HAP-1 (cell line): ENCODE measurements around the gene PLA2G4F.

ENCODE experiments used
- DNase-seq, 2 experiments: peaks; one replicate each; pipeline ENCODE4 v3.0.0-alpha.2; 2016 to 2020; ENCODE audit warnings: low spot score in 2 of 2
- H3K27me3 ChIP-seq: fragments of 250-450 bp; sonication (Bioruptor Pico); 2 replicates; pipeline ENCODE4 v1.5.1; 2020; ENCODE audit warnings: low read depth, mild to moderate bottlenecking, moderate library complexity
- H3K36me3 ChIP-seq: fragments of 250-450 bp; sonication (Bioruptor Pico); replicated peaks from 2 replicates; pipeline ENCODE4 v1.5.1; 2020; ENCODE audit warnings: mild to moderate bottlenecking
- H3K4me1 ChIP-seq: fragments of 250-450 bp; sonication (Bioruptor Pico); 2 replicates; pipeline ENCODE4 v1.5.1; 2020; ENCODE audit warnings: mild to moderate bottlenecking
- H3K4me3 ChIP-seq: fragments of 250-450 bp; sonication (Bioruptor Pico); 2 replicates; pipeline ENCODE4 v1.5.1; 2020; ENCODE audit warnings: mild to moderate bottlenecking, moderate library complexity
- H3K9me3 ChIP-seq: fragments of 250-450 bp; sonication (Bioruptor Pico); 2 replicates; pipeline ENCODE4 v1.5.1; 2020; ENCODE audit warnings: mild to moderate bottlenecking, moderate library complexity
- in situ Hi-C: fragments of 300-500 bp; cut with MboI; formaldehyde crosslinking; loops from 3 replicates; pipeline ENCODE4 v1.14.3; 2020; ENCODE audit warnings: low sequenced_read_pairs, inconsistent platforms, mixed read lengths

PLA2G4F gene

DNA sequence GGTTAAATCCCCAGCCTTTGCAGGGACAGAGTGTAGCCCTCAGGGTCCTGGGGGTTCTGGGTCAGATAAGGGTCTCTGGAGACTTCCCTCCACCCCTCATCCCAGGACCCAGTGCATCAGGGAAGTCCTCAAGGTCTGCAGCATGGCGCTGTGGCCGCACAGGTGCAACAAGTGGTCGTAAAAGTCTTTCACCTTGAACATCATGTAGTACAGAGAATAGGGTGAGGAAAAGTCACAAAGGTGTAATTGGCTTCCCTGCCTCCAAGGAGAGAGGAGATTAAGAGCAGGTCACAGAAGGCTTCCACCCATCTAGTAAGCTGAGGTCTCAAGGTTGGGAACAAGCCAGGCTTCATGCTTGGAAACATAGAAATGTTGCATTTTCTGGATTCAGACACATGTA lies 32.9 kb downstream of the PLA2G4F start:
- no peaks in the 10 kb centered on the region for H3K9me3 ChIP-seq
- H3K4me1 ChIP-seq, result peaks cover 8% of the 10 kb centered on the region
- no peaks in the 10 kb centered on the region for H3K36me3 ChIP-seq
- no peak overlapping the region for H3K4me3 ChIP-seq
- in situ Hi-C loops, result no loop called here
- H3K27me3 ChIP-seq, result no peaks in the 10 kb centered on the region
- no peak for DNase-seq

DNA sequence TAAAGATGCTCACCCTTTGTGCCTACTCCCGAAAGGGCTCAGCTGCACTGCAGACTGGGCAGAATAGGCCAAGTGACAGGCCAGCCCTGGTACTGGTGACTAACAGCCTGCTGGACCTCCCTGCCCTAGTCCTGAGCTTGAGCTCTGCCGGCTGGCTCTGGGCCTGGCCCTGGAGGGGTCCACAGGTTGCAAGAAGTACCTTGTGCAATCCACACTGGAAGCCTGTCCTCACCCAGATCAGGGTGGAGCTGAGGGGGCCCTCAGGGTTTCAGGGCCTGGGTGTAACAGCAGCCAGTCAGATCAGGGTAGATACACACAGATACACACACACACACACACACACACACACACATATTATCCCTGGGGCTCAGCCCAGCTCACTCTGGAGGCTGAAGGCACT lies 34.8 kb downstream of the PLA2G4F start:
- H3K4me3 ChIP-seq, result no peak overlapping the region
- H3K36me3 ChIP-seq, result no peaks in the 10 kb centered on the region
- in situ Hi-C loops, result no loop called here
- no peaks in the 10 kb centered on the region for H3K9me3 ChIP-seq
- DNase-seq, result no peak
- peaks cover 8% of the 10 kb centered on the region for H3K4me1 ChIP-seq
- H3K27me3 ChIP-seq, result no peaks in the 10 kb centered on the region

- Histone ChIP-seq H3K27me3 (no peaks in the 10 kb centered on the region), H3K36me3 (no peaks in the 10 kb centered on the region), H3K4me1 (peaks cover 8% of the 10 kb centered on the region), H3K4me3 (no peak overlapping the region), H3K9me3 (no peaks in the 10 kb centered on the region)
- in situ Hi-C loops, result no loop called here
- no peak for DNase-seq
These were observed 35.4 kb downstream of the PLA2G4F start for GRCh38 chr15:42121021-42121420.

- Histone ChIP-seq H3K4me3 (no peak overlapping the region), H3K36me3 (no peaks in the 10 kb centered on the region), H3K4me1 (peaks cover 8% of the 10 kb centered on the region), H3K9me3 (no peaks in the 10 kb centered on the region), H3K27me3 (no peaks in the 10 kb centered on the region)
- DNase-seq, result no peak
- in situ Hi-C loops, result no loop called here
These were observed 36.2 kb downstream of the PLA2G4F start for GRCh38 chr15:42120285-42120684.

DNA sequence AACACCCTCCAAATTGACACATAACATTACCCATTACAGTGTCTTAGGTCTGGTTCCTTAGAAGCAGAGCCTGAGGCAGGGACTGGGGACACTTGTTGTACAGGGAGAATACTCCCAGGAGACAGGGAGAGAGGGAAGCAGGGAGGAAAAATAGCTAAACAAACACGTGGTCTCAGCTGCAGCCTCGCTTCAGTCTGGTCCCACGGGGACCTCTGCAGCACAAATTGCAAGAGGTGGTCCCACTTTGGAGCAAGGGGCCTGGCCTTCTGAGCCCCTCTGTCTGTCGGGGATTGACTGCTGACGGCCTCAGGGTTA lies 37.0 kb downstream of the PLA2G4F start:
- H3K36me3 ChIP-seq, result no peaks in the 10 kb centered on the region
- DNase-seq, result peak in 1 of 2 experiments; percentile 13
- H3K4me3 ChIP-seq, result peak overlapping the region; percentile 16
- no peaks in the 10 kb centered on the region for H3K9me3 ChIP-seq
- H3K4me1 ChIP-seq, result peaks cover 8% of the 10 kb centered on the region
- in situ Hi-C loops, result no loop called here
- H3K27me3 ChIP-seq, result no peaks in the 10 kb centered on the region

DNA sequence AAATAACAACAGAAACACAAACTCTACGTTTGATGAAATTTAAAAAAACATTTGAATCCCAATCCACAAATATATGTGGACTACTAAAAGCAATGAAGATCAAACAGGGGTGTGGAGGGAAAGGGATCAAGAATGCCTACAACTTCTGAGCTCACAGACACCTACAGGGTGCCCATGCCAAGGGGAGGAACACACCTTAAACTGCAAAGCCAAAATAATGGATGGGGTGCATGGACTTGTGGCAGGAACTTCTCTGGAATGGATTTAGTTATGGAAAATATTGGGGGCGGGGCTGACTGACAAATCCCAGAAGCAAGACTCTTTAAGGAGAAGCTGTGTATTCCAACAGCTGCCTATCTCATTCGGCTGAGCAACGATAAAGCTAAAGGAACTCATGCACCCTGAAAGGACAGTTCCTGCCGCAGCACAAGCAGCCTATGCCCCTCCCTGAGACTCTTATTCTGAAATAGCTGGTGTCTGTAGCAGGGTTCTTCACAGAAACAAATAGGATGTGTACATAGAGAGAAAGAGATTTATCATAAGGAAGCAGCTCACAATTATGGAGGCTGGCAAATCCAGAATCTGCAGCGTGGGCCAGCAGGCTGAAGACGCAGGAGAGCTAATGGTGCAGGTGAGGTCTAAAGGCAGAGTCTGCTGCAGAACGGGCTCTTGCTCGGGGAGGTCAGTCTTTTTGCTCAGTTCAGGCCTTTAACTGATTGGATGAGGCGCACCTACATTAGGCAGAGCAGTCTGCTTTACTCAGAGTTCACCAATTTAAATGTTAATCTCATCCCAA lies 37.6 kb downstream of the PLA2G4F start:
- H3K27me3 ChIP-seq, result no peaks in the 10 kb centered on the region
- no peaks in the 10 kb centered on the region for H3K36me3 ChIP-seq
- H3K9me3 ChIP-seq, result no peaks in the 10 kb centered on the region
- DNase-seq, result peak; percentile 39 to 52
- in situ Hi-C loops, result no loop called here
- H3K4me3 ChIP-seq, result peak overlapping the region; percentile 16
- peaks cover 8% of the 10 kb centered on the region for H3K4me1 ChIP-seq

DNA sequence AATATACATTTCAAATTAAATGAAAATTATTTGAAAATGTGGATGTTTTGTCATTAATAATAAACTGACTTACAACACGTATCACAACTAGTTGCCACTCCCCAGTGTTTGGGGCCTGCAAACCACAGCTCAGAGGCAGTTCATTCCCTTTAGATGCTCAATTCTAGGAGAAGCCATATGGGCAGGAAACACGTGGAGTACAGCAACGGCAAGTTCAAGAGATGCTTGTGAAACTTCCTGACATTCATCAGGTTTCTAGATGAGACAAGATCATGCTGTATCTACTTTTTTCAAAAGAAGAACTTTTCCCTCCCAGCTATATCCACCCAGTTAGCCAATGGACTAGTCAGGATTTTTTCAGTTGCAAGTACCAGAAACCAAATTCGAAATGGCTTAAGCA lies 44.5 kb downstream of the PLA2G4F start:
- in situ Hi-C loops, result no loop called here
- no peaks in the 10 kb centered on the region for H3K36me3 ChIP-seq
- DNase-seq, result no peak
- H3K4me3 ChIP-seq, result no peak overlapping the region
- no peaks in the 10 kb centered on the region for H3K4me1 ChIP-seq
- H3K27me3 ChIP-seq, result no peaks in the 10 kb centered on the region
- no peaks in the 10 kb centered on the region for H3K9me3 ChIP-seq

GRCh38 chr15:42110367-42110766 lies 46.1 kb downstream of the PLA2G4F start:
- DNase-seq, result no peak
- no peaks in the 10 kb centered on the region for H3K27me3 ChIP-seq
- in situ Hi-C loops, result no loop called here
- no peak overlapping the region for H3K4me3 ChIP-seq
- H3K9me3 ChIP-seq, result no peaks in the 10 kb centered on the region
- H3K4me1 ChIP-seq, result no peaks in the 10 kb centered on the region
- H3K36me3 ChIP-seq, result no peaks in the 10 kb centered on the region

- Histone ChIP-seq H3K27me3 (no peaks in the 10 kb centered on the region), H3K4me3 (no peak overlapping the region), H3K4me1 (no peaks in the 10 kb centered on the region), H3K9me3 (no peaks in the 10 kb centered on the region), H3K36me3 (no peaks in the 10 kb centered on the region)
- in situ Hi-C loops, result no loop called here
- DNase-seq, result no peak
These were observed 47.6 kb downstream of the PLA2G4F start for GRCh38 chr15:42108806-42109205.

GRCh38 chr15:42108189-42108588 lies 48.2 kb downstream of the PLA2G4F start:
- in situ Hi-C loops, result no loop called here
- Histone ChIP-seq H3K27me3 (no peaks in the 10 kb centered on the region), H3K9me3 (no peaks in the 10 kb centered on the region), H3K4me3 (no peak overlapping the region), H3K36me3 (no peaks in the 10 kb centered on the region), H3K4me1 (no peaks in the 10 kb centered on the region)
- DNase-seq, result no peak

DNA sequence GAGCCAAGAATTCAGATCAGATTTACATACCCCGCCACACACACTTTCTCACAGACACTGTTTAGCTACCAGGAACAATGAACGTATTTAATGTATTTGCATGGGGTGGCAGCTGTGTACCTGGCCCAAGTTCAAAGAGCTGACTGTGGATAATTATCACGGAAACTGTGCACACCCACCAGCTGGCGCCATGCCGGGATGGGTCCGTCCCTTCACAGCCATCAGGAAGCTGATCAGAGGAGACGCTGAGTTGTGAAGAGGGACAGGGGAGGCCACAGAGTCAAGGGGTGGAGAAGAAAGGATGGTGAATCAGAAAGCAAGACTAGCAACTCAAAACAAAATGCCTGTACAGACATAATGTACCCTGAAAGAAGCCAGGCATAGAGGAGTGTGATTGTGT lies 49.0 kb downstream of the PLA2G4F start:
- Histone ChIP-seq H3K27me3 (no peaks in the 10 kb centered on the region), H3K9me3 (no peaks in the 10 kb centered on the region), H3K4me3 (no peak overlapping the region), H3K4me1 (no peaks in the 10 kb centered on the region), H3K36me3 (no peaks in the 10 kb centered on the region)
- no peak for DNase-seq
- in situ Hi-C loops, result no loop called here

- Histone ChIP-seq H3K36me3 (no peaks in the 10 kb centered on the region), H3K4me1 (no peaks in the 10 kb centered on the region), H3K27me3 (no peaks in the 10 kb centered on the region), H3K4me3 (no peak overlapping the region), H3K9me3 (no peaks in the 10 kb centered on the region)
- no peak for DNase-seq
- in situ Hi-C loops, result no loop called here
These were observed 50.1 kb downstream of the PLA2G4F start for GRCh38 chr15:42106288-42106687.

DNA sequence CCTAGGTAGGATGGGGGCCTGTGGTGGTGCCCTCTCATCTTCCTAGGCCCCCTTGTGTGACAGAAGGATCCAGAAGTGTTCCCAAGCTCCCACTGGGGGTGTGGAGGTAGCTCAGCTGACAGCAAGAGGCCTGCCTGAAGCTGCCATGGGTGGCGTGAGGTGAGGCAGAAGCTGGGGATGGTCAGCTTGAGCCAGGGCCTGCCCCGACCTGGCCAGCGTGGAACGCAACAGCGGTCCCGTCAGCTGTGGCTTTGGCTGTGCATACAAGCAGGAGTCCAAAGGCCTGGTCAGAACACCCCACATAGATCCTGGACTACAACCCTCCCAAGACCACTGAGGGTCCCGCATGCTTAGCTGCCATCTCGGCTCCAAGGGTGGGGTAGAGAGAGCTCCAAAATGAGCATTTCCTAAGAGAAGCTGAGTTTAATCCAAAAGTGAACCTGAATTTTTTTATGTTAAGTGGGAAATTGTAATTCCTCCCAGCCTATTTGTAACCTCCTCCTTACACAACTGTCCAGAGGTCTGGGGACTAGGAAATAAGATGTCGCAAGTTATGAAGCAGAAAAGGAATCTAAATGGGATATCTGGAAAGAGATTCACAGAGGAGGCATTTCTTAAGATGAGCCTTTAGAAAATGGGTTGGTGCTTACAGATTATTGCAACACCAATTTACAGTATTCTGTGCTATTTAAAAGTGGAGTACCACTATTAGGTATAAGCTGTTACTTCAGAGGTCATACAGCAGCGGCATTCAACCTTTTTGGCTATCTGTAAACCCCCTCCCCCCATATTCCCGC lies 52.1 kb downstream of the PLA2G4F start:
- Histone ChIP-seq H3K4me1 (no peaks in the 10 kb centered on the region), H3K36me3 (no peaks in the 10 kb centered on the region), H3K27me3 (no peaks in the 10 kb centered on the region), H3K4me3 (no peak overlapping the region), H3K9me3 (no peaks in the 10 kb centered on the region)
- no peak for DNase-seq
- in situ Hi-C loops, result no loop called here

DNA sequence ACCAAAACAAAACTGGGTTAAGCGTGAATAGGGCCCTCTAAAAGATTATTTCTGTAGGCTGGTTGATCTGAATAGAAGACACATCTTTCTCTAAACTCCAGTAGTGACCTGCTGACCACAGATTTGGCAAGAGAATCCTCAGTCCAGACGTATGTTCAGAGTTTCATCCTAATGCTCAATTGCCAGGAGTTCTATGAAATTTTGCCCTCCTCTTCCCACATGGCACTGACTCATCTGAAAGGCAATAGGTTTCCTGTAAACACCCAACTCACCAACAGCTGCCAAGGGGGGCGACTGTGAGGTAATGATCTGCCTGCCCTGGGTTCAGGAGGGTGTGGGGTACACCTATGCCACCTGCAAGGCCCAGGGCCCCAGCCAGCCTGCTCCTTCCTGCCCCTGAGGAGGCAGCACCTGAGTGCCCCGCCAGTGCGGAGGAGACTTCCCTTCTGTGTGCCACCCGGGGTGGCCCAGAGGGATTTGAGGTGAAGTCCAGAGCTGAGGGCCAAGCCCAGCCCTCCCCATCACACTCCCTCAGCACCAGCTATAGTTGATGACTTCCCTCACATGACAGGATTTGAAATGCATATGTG lies 53.7 kb downstream of the PLA2G4F start:
- Histone ChIP-seq H3K9me3 (no peaks in the 10 kb centered on the region), H3K27me3 (no peaks in the 10 kb centered on the region), H3K4me1 (no peaks in the 10 kb centered on the region), H3K4me3 (no peak overlapping the region), H3K36me3 (no peaks in the 10 kb centered on the region)
- in situ Hi-C loops, result no loop called here
- DNase-seq, result no peak
